GM19468 (cell line): ENCODE data around the gene KCNT1.

Source experiments
- ATAC-seq: cut with Tn5 transposase; IDR thresholded peaks from one replicate; pipeline ENCODE4 v1.9.1; 2021; ENCODE audit warnings: mild to moderate bottlenecking, moderate library complexity, moderate number of reproducible peaks; ENCODE audit not compliant: unreplicated experiment; ENCODE audit errors: extremely low read depth

Gene KCNT1

GRCh38 chr9:135743021-135743420 lies 41.0 kb downstream of the KCNT1 start:
- no peak for ATAC-seq

GRCh38 chr9:135743546-135744332 lies 41.8 kb downstream of the KCNT1 start:
- no peak for ATAC-seq

GRCh38 chr9:135744333-135745070 lies 42.5 kb downstream of the KCNT1 start:
- ATAC-seq, result no peak

- ATAC-seq, result no peak
These were observed 43.2 kb downstream of the KCNT1 start for GRCh38 chr9:135745189-135745588.

GRCh38 chr9:135745686-135746324 lies 43.8 kb downstream of the KCNT1 start:
- no peak for ATAC-seq

- no peak for ATAC-seq
These were observed 44.6 kb downstream of the KCNT1 start for GRCh38 chr9:135746565-135746964.

- no peak for ATAC-seq
These were observed 45.3 kb downstream of the KCNT1 start for GRCh38 chr9:135747311-135747710.

GRCh38 chr9:135748676-135749075 lies 46.7 kb downstream of the KCNT1 start:
- no peak for ATAC-seq

- no peak for ATAC-seq
These were observed 47.4 kb downstream of the KCNT1 start for GRCh38 chr9:135749171-135750045.

GRCh38 chr9:135750786-135751185 lies 48.8 kb downstream of the KCNT1 start:
- ATAC-seq, result no peak

- no peak for ATAC-seq
These were observed 49.5 kb downstream of the KCNT1 start for GRCh38 chr9:135751501-135751900.

- no peak for ATAC-seq
These were observed 50.6 kb downstream of the KCNT1 start for GRCh38 chr9:135752281-135753204.

GRCh38 chr9:135753391-135754105 lies 51.6 kb downstream of the KCNT1 start:
- ATAC-seq, result no peak

GRCh38 chr9:135756576-135756975 lies 54.6 kb downstream of the KCNT1 start:
- no peak for ATAC-seq

- no peak for ATAC-seq
These were observed 55.4 kb downstream of the KCNT1 start for GRCh38 chr9:135757356-135757755.

GRCh38 chr9:135758056-135758455 lies 56.1 kb downstream of the KCNT1 start:
- ATAC-seq, result no peak

GRCh38 chr9:135758870-135759269 lies 56.9 kb downstream of the KCNT1 start:
- no peak for ATAC-seq

- no peak for ATAC-seq
These were observed 57.8 kb downstream of the KCNT1 start for GRCh38 chr9:135759676-135760300.
